ENCODE data around the gene ASIC2.

ASIC2 gene

DNA sequence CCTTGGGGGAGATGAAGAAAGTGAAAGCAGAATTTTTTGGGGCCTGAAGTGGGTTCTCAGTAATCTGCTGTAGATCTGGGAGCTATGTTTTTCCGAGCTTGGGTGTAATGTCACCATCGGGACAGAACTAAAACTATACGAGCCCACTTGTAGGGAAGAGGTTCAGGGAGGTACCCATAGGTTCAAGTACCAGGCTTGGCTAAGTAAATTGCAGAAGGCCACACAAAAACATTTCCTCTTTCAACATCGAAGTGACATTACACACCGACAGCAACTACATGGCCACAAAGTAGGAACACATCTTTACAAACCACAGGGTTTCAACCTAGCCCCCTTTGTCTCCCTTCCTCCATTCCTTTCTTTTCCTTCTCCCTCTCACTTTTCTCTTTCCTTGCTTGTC is 10.2 kb upstream of the ASIC2 start:
- Histone ChIP-seq H2BK5ac (ENCODE audit: low read length) (no peak overlapping the region), H2BK15ac (ENCODE audit: low read length) (no peak overlapping the region), H3K36me3 (replicated peaks in 1 of 2; ENCODE audit: control insufficient read depth in 2 of 2, insufficient read depth in 2 of 2, low read length in 2 of 2) (no peaks in the 10 kb centered on the region), H4K8ac (ENCODE audit: low read depth, low read length) (no peak overlapping the region), H3K79me1 (ENCODE audit: low read depth, low read length) (no peaks in the 10 kb centered on the region), H3K18ac (ENCODE audit: low read length) (no peak overlapping the region), H3K4me1 (ENCODE audit: control insufficient read depth in 2 of 2, insufficient read depth in 1 of 2, low read depth in 1 of 2, low read length in 2 of 2) (no peaks in the 10 kb centered on the region), H3K9ac (ENCODE audit: low read depth, low read length, poor library complexity) (no peak overlapping the region), H3K23ac (ENCODE audit: low read depth, low read length, poor library complexity) (no peak overlapping the region), H2BK120ac (ENCODE audit: low read depth, low read length) (no peak overlapping the region), H2AK5ac (ENCODE audit: low read depth, low read length) (no peak overlapping the region), H3K4me3 (ENCODE audit: low read length in 2 of 2) (no peak overlapping the region), H3K27me3 (ENCODE audit: control insufficient read depth in 3 of 3, insufficient read depth in 3 of 3, low read depth in 1 of 3, low read length in 3 of 3) (no peaks in the 10 kb centered on the region), H2BK12ac (ENCODE audit: low read length) (no peak overlapping the region), H3K27ac (replicated peaks; ENCODE audit: low read length) (no peak overlapping the region), H3K9me3 (replicated peaks in 1 of 2; ENCODE audit: control insufficient read depth in 2 of 2, insufficient read depth in 1 of 2, low read depth in 1 of 2, low read length in 2 of 2) (no peaks in the 10 kb centered on the region), H3K14ac (ENCODE audit: low read length) (no peak overlapping the region), H2AFZ (ENCODE audit: low read length) (no peak overlapping the region), H4K91ac (ENCODE audit: low read depth, low read length, poor library complexity) (no peak overlapping the region), H3K4ac (ENCODE audit: low read length) (no peak overlapping the region), H3K4me2 (ENCODE audit: insufficient read depth, low read length, poor library complexity, severe bottlenecking) (no peak overlapping the region)
- WGBS, 2 donors (ENCODE audit: extremely low coverage in 2 of 2, insufficient read length in 2 of 2, insufficient replicate concordance in 1 of 2), result no CpG with 5 or more reads among the region's 5 CpGs
- no peak for DNase-seq (ENCODE audit: low spot score)

DNA sequence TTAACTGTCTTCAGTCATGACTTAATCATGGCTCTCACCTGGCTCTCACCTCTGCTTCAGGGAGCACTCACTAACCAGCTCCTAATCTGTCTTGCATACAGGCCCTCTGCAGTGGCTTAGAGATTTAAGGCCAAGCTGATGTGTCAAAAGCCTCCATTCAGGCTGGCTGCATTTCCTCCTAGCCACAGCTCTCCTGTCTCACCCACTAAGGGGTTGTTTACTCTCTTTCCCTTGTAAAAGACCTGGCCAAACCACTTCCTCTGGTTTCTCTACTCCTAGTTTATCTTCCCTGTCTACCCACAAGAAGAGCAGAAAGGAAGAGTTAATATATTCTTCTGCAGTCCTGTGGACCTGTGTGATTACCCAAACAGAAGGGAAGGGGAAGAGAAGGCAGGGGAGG is 9.3 kb upstream of the ASIC2 start:
- Histone ChIP-seq H4K91ac (ENCODE audit: low read depth, low read length, poor library complexity) (no peak overlapping the region), H3K9ac (ENCODE audit: low read depth, low read length, poor library complexity) (no peak overlapping the region)

DNA sequence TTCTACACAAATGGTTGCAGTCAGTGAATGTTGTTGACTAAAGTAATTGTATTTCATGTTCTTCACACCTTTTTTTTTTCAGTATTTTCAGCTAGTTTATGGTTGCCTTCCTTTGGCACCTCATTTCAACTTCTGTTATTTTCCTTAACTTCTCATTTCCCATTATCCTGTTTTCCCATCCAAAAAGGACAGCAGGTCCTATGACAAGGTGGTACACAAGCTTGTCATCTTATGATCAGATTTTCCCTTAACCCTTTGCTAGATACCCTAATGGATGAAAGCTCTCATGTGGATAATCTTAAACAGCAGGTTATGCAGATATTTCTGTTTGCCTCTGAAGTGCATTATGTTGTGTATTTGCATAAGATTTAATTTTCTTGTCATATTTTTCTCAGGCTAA is 7.1 kb upstream of the ASIC2 start:
- Histone ChIP-seq H3K9ac (ENCODE audit: low read depth, low read length, poor library complexity) (no peak overlapping the region), H2BK12ac (ENCODE audit: low read length) (no peak overlapping the region), H3K9me3 (replicated peaks in 1 of 2; ENCODE audit: control insufficient read depth in 2 of 2, insufficient read depth in 1 of 2, low read depth in 1 of 2, low read length in 2 of 2) (no peaks in the 10 kb centered on the region), H2BK15ac (ENCODE audit: low read length) (no peak overlapping the region), H4K91ac (ENCODE audit: low read depth, low read length, poor library complexity) (no peak overlapping the region), H2AFZ (ENCODE audit: low read length) (no peak overlapping the region), H3K4me2 (ENCODE audit: insufficient read depth, low read length, poor library complexity, severe bottlenecking) (no peak overlapping the region), H4K8ac (ENCODE audit: low read depth, low read length) (no peak overlapping the region), H3K18ac (ENCODE audit: low read length) (no peak overlapping the region), H2AK5ac (ENCODE audit: low read depth, low read length) (no peak overlapping the region), H3K27me3 (ENCODE audit: control insufficient read depth in 3 of 3, insufficient read depth in 3 of 3, low read depth in 1 of 3, low read length in 3 of 3) (no peaks in the 10 kb centered on the region), H3K4me1 (ENCODE audit: control insufficient read depth in 2 of 2, insufficient read depth in 1 of 2, low read depth in 1 of 2, low read length in 2 of 2) (no peaks in the 10 kb centered on the region), H2BK120ac (ENCODE audit: low read depth, low read length) (no peak overlapping the region), H3K79me1 (ENCODE audit: low read depth, low read length) (no peaks in the 10 kb centered on the region), H3K36me3 (replicated peaks in 1 of 2; ENCODE audit: control insufficient read depth in 2 of 2, insufficient read depth in 2 of 2, low read length in 2 of 2) (peaks cover 0 to 1% of the 10 kb centered on the region in 2 donors), H3K4ac (ENCODE audit: low read length) (no peak overlapping the region), H3K23ac (ENCODE audit: low read depth, low read length, poor library complexity) (no peak overlapping the region), H3K27ac (replicated peaks; ENCODE audit: low read length) (no peak overlapping the region), H2BK5ac (ENCODE audit: low read length) (no peak overlapping the region), H3K4me3 (ENCODE audit: low read length in 2 of 2) (no peak overlapping the region), H3K14ac (ENCODE audit: low read length) (no peak overlapping the region)
- DNase-seq (ENCODE audit: low spot score), result no peak

More for the DNA sequence above, 9.3 kb upstream of the ASIC2 start:
- H2AFZ ChIP-seq (ENCODE audit: low read length), result no peak overlapping the region
- no peak overlapping the region for H3K27ac ChIP-seq (replicated peaks; ENCODE audit: low read length)
- H2BK12ac ChIP-seq (ENCODE audit: low read length), result no peak overlapping the region
- no peak for DNase-seq (ENCODE audit: low spot score)
- no peak overlapping the region for H2BK5ac ChIP-seq (ENCODE audit: low read length)
- no peak overlapping the region for H3K4ac ChIP-seq (ENCODE audit: low read length)
- no peaks in the 10 kb centered on the region for H3K4me1 ChIP-seq (ENCODE audit: control insufficient read depth in 2 of 2, insufficient read depth in 1 of 2, low read depth in 1 of 2, low read length in 2 of 2)
- no peaks in the 10 kb centered on the region for H3K36me3 ChIP-seq (replicated peaks in 1 of 2; ENCODE audit: control insufficient read depth in 2 of 2, insufficient read depth in 2 of 2, low read length in 2 of 2)
- no peak overlapping the region for H2BK15ac ChIP-seq (ENCODE audit: low read length)
- H3K79me1 ChIP-seq (ENCODE audit: low read depth, low read length), result no peaks in the 10 kb centered on the region
- H3K23ac ChIP-seq (ENCODE audit: low read depth, low read length, poor library complexity), result no peak overlapping the region
- no peak overlapping the region for H4K8ac ChIP-seq (ENCODE audit: low read depth, low read length)
- H3K9me3 ChIP-seq (replicated peaks in 1 of 2; ENCODE audit: control insufficient read depth in 2 of 2, insufficient read depth in 1 of 2, low read depth in 1 of 2, low read length in 2 of 2), result no peaks in the 10 kb centered on the region
- no peak overlapping the region for H2AK5ac ChIP-seq (ENCODE audit: low read depth, low read length)
- no peak overlapping the region for H3K4me2 ChIP-seq (ENCODE audit: insufficient read depth, low read length, poor library complexity, severe bottlenecking)
- no peak overlapping the region for H3K18ac ChIP-seq (ENCODE audit: low read length)
- H3K27me3 ChIP-seq (ENCODE audit: control insufficient read depth in 3 of 3, insufficient read depth in 3 of 3, low read depth in 1 of 3, low read length in 3 of 3), result no peaks in the 10 kb centered on the region
- no peak overlapping the region for H2BK120ac ChIP-seq (ENCODE audit: low read depth, low read length)
- no peak overlapping the region for H3K4me3 ChIP-seq (ENCODE audit: low read length in 2 of 2)
- H3K14ac ChIP-seq (ENCODE audit: low read length), result no peak overlapping the region

DNA sequence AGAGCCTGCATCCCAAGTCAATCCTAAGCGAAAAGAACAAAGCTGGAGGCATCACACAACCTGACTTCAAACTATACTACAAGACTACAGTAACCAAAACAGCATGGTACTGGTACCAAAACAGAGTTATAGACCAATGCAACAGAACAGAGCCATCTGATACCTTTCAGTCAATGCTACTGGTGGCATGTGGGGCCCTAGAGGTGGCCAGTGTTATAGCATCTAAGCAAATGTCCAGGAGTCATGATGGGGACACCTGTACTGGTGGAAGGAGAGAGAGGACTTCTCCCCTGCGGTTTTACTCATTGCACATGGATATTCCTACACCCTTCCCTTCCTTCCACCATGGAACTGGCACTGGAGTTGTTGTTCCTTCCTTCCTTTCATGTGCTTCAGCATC is 6.0 kb upstream of the ASIC2 start:
- Histone ChIP-seq H2BK12ac (ENCODE audit: low read length) (no peak overlapping the region), H3K4me1 (ENCODE audit: control insufficient read depth in 2 of 2, insufficient read depth in 1 of 2, low read depth in 1 of 2, low read length in 2 of 2) (no peaks in the 10 kb centered on the region), H2AFZ (ENCODE audit: low read length) (no peak overlapping the region), H3K9me3 (replicated peaks in 1 of 2; ENCODE audit: control insufficient read depth in 2 of 2, insufficient read depth in 1 of 2, low read depth in 1 of 2, low read length in 2 of 2) (no peaks in the 10 kb centered on the region), H4K8ac (ENCODE audit: low read depth, low read length) (no peak overlapping the region), H3K14ac (ENCODE audit: low read length) (no peak overlapping the region), H4K91ac (ENCODE audit: low read depth, low read length, poor library complexity) (no peak overlapping the region), H2BK15ac (ENCODE audit: low read length) (no peak overlapping the region), H3K4ac (ENCODE audit: low read length) (no peak overlapping the region), H3K36me3 (replicated peaks in 1 of 2; ENCODE audit: control insufficient read depth in 2 of 2, insufficient read depth in 2 of 2, low read length in 2 of 2) (peaks cover 0 to 1% of the 10 kb centered on the region in 2 donors), H3K9ac (ENCODE audit: low read depth, low read length, poor library complexity) (no peak overlapping the region), H3K4me2 (ENCODE audit: insufficient read depth, low read length, poor library complexity, severe bottlenecking) (no peak overlapping the region), H3K79me1 (ENCODE audit: low read depth, low read length) (no peaks in the 10 kb centered on the region), H3K27me3 (ENCODE audit: control insufficient read depth in 3 of 3, insufficient read depth in 3 of 3, low read depth in 1 of 3, low read length in 3 of 3) (peaks cover 0 to 4% (median 3%) of the 10 kb centered on the region in 3 experiments), H2BK5ac (ENCODE audit: low read length) (no peak overlapping the region), H2BK120ac (ENCODE audit: low read depth, low read length) (no peak overlapping the region), H3K4me3 (ENCODE audit: low read length in 2 of 2) (no peak overlapping the region), H3K27ac (replicated peaks; ENCODE audit: low read length) (no peak overlapping the region), H3K18ac (ENCODE audit: low read length) (no peak overlapping the region), H2AK5ac (ENCODE audit: low read depth, low read length) (no peak overlapping the region), H3K23ac (ENCODE audit: low read depth, low read length, poor library complexity) (no peak overlapping the region)
- WGBS, 2 donors (ENCODE audit: extremely low coverage in 2 of 2, insufficient read length in 2 of 2, insufficient replicate concordance in 1 of 2), result no CpG with 5 or more reads among the region's 2 CpGs
- DNase-seq (ENCODE audit: low spot score), result no peak

All from neuronal stem cell (in vitro differentiated cells).